Fibroblast of lung (primary cell): ENCODE results near the gene CALR3. TPM values are rescaled to one million over a fixed set of nuclear protein-coding genes. Genes with fewer than 3 reads are reported as not detected.

Source experiments
- DNase-seq, 2 donors: peaks; one replicate each; pipeline versions ENCODE4 v3.0.0 to v3.0.0-alpha.2; 2010; ENCODE audit warnings: low read depth in 2 of 2
- H2AFZ ChIP-seq: 2 replicates; pipeline ENCODE4 v1.5.1; 2012; ENCODE audit warnings: low read length, control low read depth, inconsistent platforms
- H3K27ac ChIP-seq: 2 replicates; pipeline ENCODE4 v1.5.1; 2011; ENCODE audit warnings: low read length, control low read depth; ENCODE audit not compliant: insufficient read depth
- H3K27me3 ChIP-seq: 2 replicates; pipeline ENCODE4 v1.5.1; 2011; ENCODE audit warnings: mild to moderate bottlenecking, low read length; ENCODE audit not compliant: control insufficient read depth, insufficient read depth
- H3K36me3 ChIP-seq: 2 replicates; pipeline ENCODE4 v1.5.1; 2011; ENCODE audit warnings: low read length; ENCODE audit not compliant: control insufficient read depth, insufficient read depth
- H3K4me1 ChIP-seq: 2 replicates; pipeline ENCODE4 v1.5.1; 2011; ENCODE audit warnings: low read length; ENCODE audit not compliant: control insufficient read depth, insufficient read depth; ENCODE audit errors: extremely low read depth
- H3K4me2 ChIP-seq: 2 replicates; pipeline ENCODE4 v1.5.1; 2011; ENCODE audit warnings: low read length, control low read depth; ENCODE audit not compliant: insufficient read depth; ENCODE audit errors: extremely low read depth
- H3K4me3 ChIP-seq, 4 experiments: fragments of 200-600 bp in 1 of 4; sonication (generic) in 1 of 4; replicated peaks in 1 of 4; 2 replicates each; pipeline ENCODE4 v1.5.1; 2011 to 2016; ENCODE audit warnings: low read length in 4 of 4, low read depth in 3 of 4, mild to moderate bottlenecking in 3 of 4, control low read depth in 2 of 4, inconsistent platforms in 1 of 4, mixed read lengths in 1 of 4; ENCODE audit not compliant: insufficient read depth in 1 of 4; ENCODE audit errors: control extremely low read depth in 1 of 4
- H3K79me2 ChIP-seq: 2 replicates; pipeline ENCODE4 v1.5.1; 2012; ENCODE audit warnings: mild to moderate bottlenecking, low read length, inconsistent platforms; ENCODE audit not compliant: control insufficient read depth, insufficient read depth
- H3K9ac ChIP-seq: 2 replicates; pipeline ENCODE4 v1.5.1; 2011; ENCODE audit warnings: mild to moderate bottlenecking, low read length, control low read depth; ENCODE audit not compliant: insufficient read depth
- H3K9me3 ChIP-seq: 2 replicates; pipeline ENCODE4 v1.5.1; 2012; ENCODE audit warnings: low read depth, low read length; ENCODE audit not compliant: control insufficient read depth, insufficient read depth
- H4K20me1 ChIP-seq: 2 replicates; pipeline ENCODE4 v1.5.1; 2011; ENCODE audit warnings: low read length; ENCODE audit not compliant: control insufficient read depth, insufficient read depth; ENCODE audit errors: extremely low read depth
- CTCF ChIP-seq, 2 donors: IDR thresholded peaks in 1 of 2; conservative IDR thresholded peaks in 1 of 2; 1 replicate in 1 of 2; 2 replicates in 1 of 2; pipeline ENCODE4 v1.5.1; 2011 to 2012; ENCODE audit warnings: low read length in 2 of 2, control low read depth in 1 of 2, inconsistent platforms in 1 of 2, low read depth in 1 of 2, mild to moderate bottlenecking in 1 of 2
- EZH2 ChIP-seq: IDR thresholded peaks from 2 replicates; pipeline ENCODE4 v1.5.1; 2012; ENCODE audit warnings: low read length, control low read depth, mild to moderate bottlenecking; ENCODE audit errors: missing control alignments
- polyA plus RNA-seq, 2 donors: library from polyadenylated mRNA; depleted of rRNA in 1 of 2; stranded (reverse) in 1 of 2; unstranded in 1 of 2; fragments of >200 nt; gene quantifications; 2 replicates each; pipeline ENCODE4 v1.2.1, GENCODE V29; 2011 to 2012; ENCODE audit warnings: missing spikeins in 1 of 2
- total RNA-seq: library from RNA; depleted of rRNA; stranded (reverse); fragments of >200 nt; gene quantifications from 2 replicates; pipeline ENCODE4 v1.2.1, GENCODE V29; 2014

CALR3 gene
- total and polyA plus RNA-seq, 2 donors (not counting 1 experiment from before 2014, with no cell fraction given), result not detected

DNA sequence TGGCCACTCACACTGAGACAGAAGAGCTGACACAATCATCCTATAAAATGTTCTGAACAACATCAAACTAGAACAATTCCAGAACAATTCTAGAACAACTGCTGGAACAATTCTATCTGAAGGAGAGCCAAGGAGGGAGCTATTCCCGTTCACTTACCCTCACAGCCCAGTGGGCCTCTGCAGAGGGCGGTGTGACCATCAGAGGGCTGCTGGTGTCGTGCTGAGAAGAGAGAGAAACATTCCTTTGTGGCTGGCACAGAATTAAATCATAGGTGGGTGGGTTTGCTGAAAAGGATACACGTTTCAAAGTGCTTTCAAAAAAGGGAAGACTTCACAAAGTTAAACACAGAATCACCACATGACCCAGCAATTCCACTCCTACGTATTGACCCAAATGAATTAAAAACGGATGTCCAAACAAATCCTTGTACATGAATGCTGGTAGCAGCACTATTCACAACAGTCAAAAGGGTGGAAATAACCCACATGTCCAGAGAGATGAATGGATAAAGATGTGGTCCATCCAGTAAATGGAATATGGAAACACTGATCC is 59.1 kb downstream of the CALR3 start:
- Histone ChIP-seq H3K36me3 (peaks cover 2% of the 10 kb centered on the region), H3K4me2 (no peak overlapping the region), H3K9ac (no peak overlapping the region), H3K27ac (no peak overlapping the region), H4K20me1 (no peaks in the 10 kb centered on the region), H3K4me1 (peaks cover 8% of the 10 kb centered on the region), H3K27me3 (no peaks in the 10 kb centered on the region), H3K79me2 (no peaks in the 10 kb centered on the region), H2AFZ (no peak overlapping the region), H3K4me3 (no peak overlapping the region), H3K9me3 (no peaks in the 10 kb centered on the region)
- no peak for TF ChIP-seq CTCF (conservative IDR thresholded peaks at IDR 0.05 in 1 of 2, IDR thresholded peaks at IDR 0.05 in 1 of 2; ENCODE audit: low read depth in 1 of 2, low read length in 2 of 2)
- TF ChIP-seq EZH2, result no peak
- peak in 1 of 2 donors; percentile 11 for DNase-seq

DNA sequence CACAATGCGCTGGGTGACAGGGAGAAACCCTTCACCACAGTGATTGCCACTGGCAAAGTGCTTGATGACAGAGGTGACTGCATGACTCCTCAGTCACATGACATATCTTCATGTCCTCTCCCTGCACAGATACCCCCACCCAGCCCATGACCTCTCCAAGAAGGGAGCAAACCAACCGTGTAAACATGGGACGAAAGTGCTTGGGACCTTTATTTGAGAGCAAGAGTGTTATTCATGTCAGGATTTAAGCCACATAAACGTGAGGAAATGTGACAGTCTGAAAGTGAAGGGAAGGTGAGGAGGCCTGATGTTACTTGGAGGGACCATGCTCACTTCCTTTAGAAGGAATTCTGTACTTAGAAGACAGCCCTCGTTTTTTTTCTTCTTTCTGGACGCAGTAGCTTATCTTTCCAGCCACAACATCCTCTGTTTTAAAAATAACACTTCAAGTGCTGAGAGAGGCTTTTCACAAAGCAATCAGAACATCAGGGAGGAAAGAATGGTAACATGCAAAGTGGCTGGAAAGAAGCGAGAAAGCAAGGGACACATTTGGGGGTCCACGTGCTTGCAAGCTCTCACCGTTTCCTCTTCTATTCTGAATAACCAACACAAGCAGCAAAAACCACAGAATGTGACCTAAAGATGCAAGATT is 59.8 kb downstream of the CALR3 start:
- DNase-seq, result peak in 1 of 2 donors; percentile 61
- Histone ChIP-seq H3K36me3 (peaks cover 2% of the 10 kb centered on the region), H3K4me1 (peaks cover 8% of the 10 kb centered on the region), H3K27me3 (no peaks in the 10 kb centered on the region), H3K9ac (no peak overlapping the region), H3K79me2 (no peaks in the 10 kb centered on the region), H4K20me1 (no peaks in the 10 kb centered on the region), H3K4me3 (no peak overlapping the region), H3K27ac (peak overlapping the region; percentile 17), H3K4me2 (peak overlapping the region; percentile 37), H2AFZ (no peak overlapping the region), H3K9me3 (no peaks in the 10 kb centered on the region)
- no peak for TF ChIP-seq CTCF (conservative IDR thresholded peaks at IDR 0.05 in 1 of 2, IDR thresholded peaks at IDR 0.05 in 1 of 2; ENCODE audit: low read depth in 1 of 2, low read length in 2 of 2)
- no peak for TF ChIP-seq EZH2

DNA sequence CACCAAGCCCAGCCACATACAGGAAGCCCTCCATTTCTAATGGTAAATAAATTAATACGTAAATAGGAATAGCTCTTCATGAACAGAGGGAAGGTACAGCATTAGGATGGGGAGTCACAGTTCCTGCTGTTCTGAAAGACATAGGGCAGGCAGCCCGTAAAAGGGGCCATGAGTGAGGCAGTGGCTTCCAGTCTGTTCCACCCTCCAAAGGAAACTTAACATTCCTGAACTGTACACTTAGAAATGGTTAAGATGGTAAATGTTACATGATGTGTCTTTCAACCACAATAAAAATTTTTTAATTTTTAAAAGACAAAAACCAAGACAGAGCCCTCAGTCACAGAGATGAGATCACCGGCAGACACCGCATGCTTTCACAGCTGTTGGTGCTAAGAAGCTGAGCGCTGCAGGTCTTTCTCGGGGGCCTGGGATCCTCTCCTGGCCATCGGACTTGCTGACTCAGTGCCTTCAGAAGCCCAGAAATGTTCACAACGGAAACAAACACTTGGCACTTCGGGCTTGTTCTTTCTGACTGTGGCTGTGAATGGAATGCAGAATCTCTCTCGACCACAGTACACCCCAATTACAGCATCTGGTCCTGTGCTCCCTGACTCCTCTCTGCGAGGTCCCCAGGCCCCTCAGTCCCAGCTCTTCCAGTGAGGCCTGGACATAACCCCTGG is 60.6 kb downstream of the CALR3 start:
- no peak overlapping the region for H3K9ac ChIP-seq

More for the DNA sequence above, 60.6 kb downstream of the CALR3 start:
- no peaks in the 10 kb centered on the region for H4K20me1 ChIP-seq
- peaks cover 8% of the 10 kb centered on the region for H3K4me1 ChIP-seq
- H3K27ac ChIP-seq, result peak overlapping the region; percentile 49
- peak overlapping the region; percentile 37 for H3K4me2 ChIP-seq
- no peak overlapping the region for H2AFZ ChIP-seq
- H3K36me3 ChIP-seq, result peaks cover 3% of the 10 kb centered on the region
- no peak overlapping the region for H3K4me3 ChIP-seq
- no peaks in the 10 kb centered on the region for H3K9me3 ChIP-seq
- H3K27me3 ChIP-seq, result no peaks in the 10 kb centered on the region
- H3K79me2 ChIP-seq, result no peaks in the 10 kb centered on the region
- no peak for TF ChIP-seq CTCF (conservative IDR thresholded peaks at IDR 0.05 in 1 of 2, IDR thresholded peaks at IDR 0.05 in 1 of 2; ENCODE audit: low read depth in 1 of 2, low read length in 2 of 2)
- no peak for TF ChIP-seq EZH2
- DNase-seq, result peak; percentile 92 to 97
